B cell (primary cell): ENCODE data around the gene IGFL2. TPM values are rescaled to one million over a fixed set of nuclear protein-coding genes. Genes with fewer than 3 reads are reported as not detected.

ENCODE experiments used
- ATAC-seq: fragments of 200-7000 bp; cut with Tn5 transposase; one replicate; pipeline ENCODE4 v1.10.0; 2021; ENCODE audit warnings: low read depth, mild to moderate bottlenecking, moderate number of reproducible peaks, moderate library complexity
- CTCF ChIA-PET: fragments of 350-600 bp; sonication (Branson Sonifier 250); formaldehyde crosslinking; loops from one replicate; lab custom pipeline; 2021; ENCODE audit warnings: antibody characterized with exemption, inconsistent platforms; lab: Charles Lee
- POLR2A ChIA-PET: fragments of 350-600 bp; sonication (Branson Sonifier 250); formaldehyde crosslinking; loops from one replicate; lab custom pipeline; 2021; ENCODE audit warnings: antibody characterized with exemption; lab: Charles Lee
- DNase-seq: peaks from one replicate; pipeline ENCODE4 v3.0.0; 2013
- H2AFZ ChIP-seq: 2 replicates; pipeline ENCODE4 v1.6.1; 2012; ENCODE audit warnings: mild to moderate bottlenecking, low read depth, low read length; ENCODE audit not compliant: insufficient read depth, poor library complexity, severe bottlenecking
- H3K27ac ChIP-seq, 2 donors: 1 replicate in 1 of 2; 2 replicates in 1 of 2; pipeline ENCODE4 v1.5.1; 2012 to 2013; ENCODE audit warnings: low read length in 2 of 2, mild to moderate bottlenecking in 2 of 2, moderate library complexity in 1 of 2
- H3K27me3 ChIP-seq, 4 experiments: fragments of 200-600 bp in 1 of 4; sonication (generic) in 1 of 4; replicated peaks in 1 of 4; 1 replicate in 2 of 4; 2 replicates in 2 of 4; pipeline versions ENCODE4 v1.6.1 to v1.7.0; 2013 to 2016; ENCODE audit warnings: low read length in 3 of 4, mild to moderate bottlenecking in 2 of 4, mixed read lengths in 1 of 4, moderate library complexity in 1 of 4; ENCODE audit not compliant: insufficient read depth in 4 of 4, control insufficient read depth in 3 of 4; ENCODE audit errors: control extremely low read depth in 1 of 4
- H3K36me3 ChIP-seq, 2 experiments: replicated peaks in 1 of 2; 1 replicate in 1 of 2; 2 replicates in 1 of 2; pipeline versions ENCODE4 v1.6.1 to v1.7.1; 2013; ENCODE audit warnings: low read length in 1 of 2; ENCODE audit not compliant: insufficient read depth in 2 of 2, control insufficient read depth in 1 of 2; ENCODE audit errors: control extremely low read depth in 1 of 2, extremely low read depth in 1 of 2
- H3K4me1 ChIP-seq, 2 donors: fragments of 200-600 bp in 1 of 2; sonication (generic) in 1 of 2; 1 replicate in 1 of 2; 2 replicates in 1 of 2; pipeline versions ENCODE4 v1.5.1 to v1.6.1; 2013 to 2017; ENCODE audit warnings: low read length in 2 of 2; ENCODE audit not compliant: control insufficient read depth in 2 of 2, insufficient read depth in 2 of 2
- H3K4me2 ChIP-seq: replicated peaks from 2 replicates; pipeline ENCODE3; 2012; ENCODE audit warnings: mild to moderate bottlenecking, low read depth, low read length; ENCODE audit not compliant: poor library complexity, severe bottlenecking
- H3K4me3 ChIP-seq, 5 experiments: fragments of 200-600 bp in 1 of 5; sonication (generic) in 1 of 5; 1 replicate in 3 of 5; 2 replicates in 2 of 5; pipeline versions ENCODE4 v1.5.1 to v1.7.0; 2011 to 2016; ENCODE audit warnings: low read length in 4 of 5, mild to moderate bottlenecking in 4 of 5, low read depth in 2 of 5, control low read depth in 1 of 5, moderate library complexity in 1 of 5; ENCODE audit not compliant: insufficient read depth in 1 of 5; ENCODE audit errors: control extremely low read depth in 1 of 5, extremely low read depth in 1 of 5
- H3K79me2 ChIP-seq: fragments of 200-600 bp; sonication (generic); one replicate; pipeline ENCODE4 v1.6.0; 2016; ENCODE audit warnings: low read length; ENCODE audit not compliant: control insufficient read depth, insufficient read depth
- H3K9ac ChIP-seq: fragments of 200-600 bp; sonication (generic); 2 replicates; pipeline ENCODE4 v1.6.1; 2017; ENCODE audit warnings: mild to moderate bottlenecking, low read length, moderate library complexity
- H3K9me3 ChIP-seq, 3 donors: one replicate each; pipeline versions ENCODE4 v1.6.1 to v1.7.1; 2013; ENCODE audit warnings: low read length in 2 of 3; ENCODE audit not compliant: control insufficient read depth in 2 of 3, insufficient read depth in 1 of 3; ENCODE audit errors: control extremely low read depth in 1 of 3
- H4K20me1 ChIP-seq: 2 replicates; pipeline ENCODE4 v1.6.0; 2012; ENCODE audit warnings: mild to moderate bottlenecking, low read length; ENCODE audit not compliant: insufficient read depth, control insufficient read depth, poor library complexity, severe bottlenecking
- H3K27ac Mint-ChIP-seq: one replicate; pipeline ENCODE4 v1.8.0; 2021; ENCODE audit warnings: mixed read lengths
- H3K27me3 Mint-ChIP-seq: one replicate; pipeline ENCODE4 v1.8.0; 2021; ENCODE audit warnings: mixed read lengths
- H3K4me1 Mint-ChIP-seq: one replicate; pipeline ENCODE4 v1.8.0; 2021; ENCODE audit warnings: mixed read lengths
- H3K4me3 Mint-ChIP-seq: one replicate; pipeline ENCODE4 v1.8.0; 2021; ENCODE audit warnings: mixed read lengths
- H3K9me3 Mint-ChIP-seq: one replicate; pipeline ENCODE4 v1.8.0; 2022; ENCODE audit warnings: mixed read lengths; ENCODE audit not compliant: insufficient read depth
- EZH2 ChIP-seq: IDR thresholded peaks from 2 replicates; pipeline ENCODE4 v1.6.1; 2012; ENCODE audit warnings: borderline replicate concordance, low read depth, mild to moderate bottlenecking, moderate library complexity, low read length; ENCODE audit not compliant: insufficient read depth, poor library complexity, severe bottlenecking
- WGBS: methylation state at CpG from one replicate; pipeline ENCODE4 v1.1.5; 2013; ENCODE audit warnings: missing lambda C conversion rate; ENCODE audit not compliant: insufficient coverage; 5-methylcytosine and 5-hydroxymethylcytosine counted together
- intact Hi-C: fragments of 100-400 bp; cut with micrococcal nuclease; formaldehyde crosslinking; loops from one replicate; pipeline ENCODE4 v1.10.0; 2022
- polyA plus RNA-seq: library from polyadenylated mRNA; depleted of rRNA; stranded (reverse); fragments of >200 nt; gene quantifications from 2 replicates; pipeline ENCODE4 v1.2.3, GENCODE V29; 2012
- total RNA-seq, 2 donors: library from RNA; stranded (reverse); fragments of 120-200 nt in 1 of 2; gene quantifications; 1 replicate in 1 of 2; 2 replicates in 1 of 2; pipeline versions ENCODE4 v1.2.3 to v1.2.4, GENCODE V29; 2013 to 2022
- TF ChIP-seq, protein P1 (sequence below): fragments of 200-600 bp; IDR thresholded peaks from one replicate; pipeline ENCODE4 v1.8.0; 2022; ENCODE audit warnings: antibody characterized with exemption, mild to moderate bottlenecking

Gene IGFL2
- total and polyA plus RNA-seq, 2 donors (not counting 1 experiment from before 2014, with no cell fraction given) = not detected

GRCh38 chr19:46189971-46190888 lies 42.2 kb downstream of the IGFL2 start:
- Mint-ChIP-seq H3K27ac (no peak overlapping the region), H3K4me1 (peaks cover 8% of the 10 kb centered on the region), H3K27me3 (peaks cover 52% of the 10 kb centered on the region), H3K9me3 (no peaks in the 10 kb centered on the region), H3K4me3 (no peak overlapping the region)
- 76% methylated on average over 3 of the region's 8 CpGs for WGBS
- no peaks in the 10 kb centered on the region for H3K9me3 ChIP-seq
- intact Hi-C loops = no loop called here
- peaks cover 0 to 22% (median 7%) of the 10 kb centered on the region in 4 experiments for H3K27me3 ChIP-seq
- TF ChIP-seq, protein P1, sequence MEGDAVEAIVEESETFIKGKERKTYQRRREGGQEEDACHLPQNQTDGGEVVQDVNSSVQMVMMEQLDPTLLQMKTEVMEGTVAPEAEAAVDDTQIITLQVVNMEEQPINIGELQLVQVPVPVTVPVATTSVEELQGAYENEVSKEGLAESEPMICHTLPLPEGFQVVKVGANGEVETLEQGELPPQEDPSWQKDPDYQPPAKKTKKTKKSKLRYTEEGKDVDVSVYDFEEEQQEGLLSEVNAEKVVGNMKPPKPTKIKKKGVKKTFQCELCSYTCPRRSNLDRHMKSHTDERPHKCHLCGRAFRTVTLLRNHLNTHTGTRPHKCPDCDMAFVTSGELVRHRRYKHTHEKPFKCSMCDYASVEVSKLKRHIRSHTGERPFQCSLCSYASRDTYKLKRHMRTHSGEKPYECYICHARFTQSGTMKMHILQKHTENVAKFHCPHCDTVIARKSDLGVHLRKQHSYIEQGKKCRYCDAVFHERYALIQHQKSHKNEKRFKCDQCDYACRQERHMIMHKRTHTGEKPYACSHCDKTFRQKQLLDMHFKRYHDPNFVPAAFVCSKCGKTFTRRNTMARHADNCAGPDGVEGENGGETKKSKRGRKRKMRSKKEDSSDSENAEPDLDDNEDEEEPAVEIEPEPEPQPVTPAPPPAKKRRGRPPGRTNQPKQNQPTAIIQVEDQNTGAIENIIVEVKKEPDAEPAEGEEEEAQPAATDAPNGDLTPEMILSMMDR = no peak
- no peak for TF ChIP-seq EZH2
- H2AFZ ChIP-seq = no peak overlapping the region
- no peaks in the 10 kb centered on the region for H3K36me3 ChIP-seq
- no peaks in the 10 kb centered on the region for H4K20me1 ChIP-seq
- ChIA-PET CTCF (interaction anchor here (1.1 to 2.3 kb wide), 3 partner anchors 108 to 162 kb away, joined by 3 to 36 read pairs (median 7); no protein-coding TSS in a partner anchor), POLR2A (no interaction called here)
- H3K9ac ChIP-seq = no peak overlapping the region
- no peaks in the 10 kb centered on the region for H3K79me2 ChIP-seq
- ATAC-seq (no peak), DNase-seq (no peak)
- H3K4me2 ChIP-seq = no peak overlapping the region
- H3K4me1 ChIP-seq = peaks cover 3% of the 10 kb centered on the region in 2 donors
- no peak overlapping the region for H3K27ac ChIP-seq
- no peak overlapping the region for H3K4me3 ChIP-seq

DNA sequence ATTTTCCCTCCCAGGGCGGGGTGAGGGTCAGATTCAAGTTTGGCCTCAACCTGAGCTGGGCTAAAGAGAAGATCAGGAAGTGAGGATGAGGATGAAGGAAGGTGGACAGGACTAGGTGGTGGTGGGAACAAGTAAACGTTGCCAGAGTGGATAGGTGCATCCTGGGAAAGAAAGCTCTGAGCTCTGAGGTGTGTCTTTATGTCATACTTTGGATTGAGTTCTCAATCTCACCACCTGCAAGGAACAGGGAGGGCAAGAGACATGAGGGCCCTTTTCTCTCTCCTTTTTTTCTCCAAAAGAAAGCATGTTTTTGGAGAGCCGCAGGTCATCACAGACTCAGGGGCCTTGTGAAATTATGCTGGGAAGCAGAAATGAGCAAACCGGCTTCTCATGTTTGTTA lies 43.3 kb downstream of the IGFL2 start:
- WGBS = 60% methylated on average over 1 of the region's 4 CpGs
- Histone ChIP-seq H2AFZ (no peak overlapping the region), H3K4me1 (no peaks in the 10 kb centered on the region), H3K27me3 (peaks cover 0 to 23% (median 7%) of the 10 kb centered on the region in 4 experiments), H3K9ac (no peak overlapping the region), H4K20me1 (no peaks in the 10 kb centered on the region), H3K4me2 (no peak overlapping the region), H3K4me3 (no peak overlapping the region), H3K9me3 (no peaks in the 10 kb centered on the region), H3K79me2 (no peaks in the 10 kb centered on the region), H3K36me3 (no peaks in the 10 kb centered on the region), H3K27ac (no peak overlapping the region)
- peaks cover 3% of the 10 kb centered on the region for H3K4me1 Mint-ChIP-seq
- ChIA-PET CTCF (interaction anchor here (0.8 to 1.6 kb wide), 5 partner anchors 9 to 163 kb away, joined by 3 to 6 read pairs (median 5); no protein-coding TSS in a partner anchor), POLR2A (no interaction called here)
- ATAC-seq (no peak), DNase-seq (no peak)
- H3K4me3 Mint-ChIP-seq = no peak overlapping the region
- TF ChIP-seq, protein P1 = no peak
- no peak for TF ChIP-seq EZH2
- peaks cover 55% of the 10 kb centered on the region for H3K27me3 Mint-ChIP-seq
- no peaks in the 10 kb centered on the region for H3K9me3 Mint-ChIP-seq
- intact Hi-C loops = no loop called here
- no peak overlapping the region for H3K27ac Mint-ChIP-seq
